ENCODE measurements around the gene MYL2. TPM values are rescaled to one million over a fixed set of nuclear protein-coding genes. Genes with fewer than 3 reads are reported as not detected.

The MYL2 gene
- polyA plus RNA-seq, 1 donor from 2014 or later, result not detected

- H3K4me2 ChIP-seq (ENCODE audit: low read length), result no peak overlapping the region
Measured at GRCh38 chr12:110861729-110862128, 58.6 kb downstream of the MYL2 start.

More at GRCh38 chr12:110861729-110862128, 58.6 kb downstream of the MYL2 start:
- no peak overlapping the region for H2AFZ ChIP-seq (ENCODE audit: low read depth, low read length)
- H3F3A ChIP-seq (ENCODE audit: insufficient read depth, low read length, poor library complexity, severe bottlenecking), result no peaks in the 10 kb centered on the region
- H3K36me3 ChIP-seq (ENCODE audit: insufficient read depth, low read length), result no peaks in the 10 kb centered on the region
- H3K4me3 ChIP-seq (ENCODE audit: low read length), result no peak overlapping the region
- no peaks in the 10 kb centered on the region for H4K20me1 ChIP-seq (ENCODE audit: insufficient read depth)
- no peak overlapping the region for H3K9ac ChIP-seq (ENCODE audit: low read length)
- no peak for TF ChIP-seq TAF1 (IDR thresholded peaks at IDR 0.05; ENCODE audit: low read depth)
- no peak for TF ChIP-seq CTCF (IDR thresholded peaks at IDR 0.05; ENCODE audit: poor library complexity, severe bottlenecking)
- no peak for TF ChIP-seq RAD21 (conservative IDR thresholded peaks at IDR 0.05)
- H3K9me2 ChIP-seq (ENCODE audit: insufficient read depth, low read length), result no peaks in the 10 kb centered on the region
- no peaks in the 10 kb centered on the region for H3K9me3 ChIP-seq (ENCODE audit: low read length)
- no peaks in the 10 kb centered on the region for H3K79me2 ChIP-seq (replicated peaks; ENCODE audit: insufficient read depth, low read length)
- H3K27ac ChIP-seq (ENCODE audit: low read length), result no peak overlapping the region
- H3K27me3 ChIP-seq (ENCODE audit: insufficient read depth, low read depth, low read length), result no peaks in the 10 kb centered on the region

Other genes starting within 250 kb of the MYL2 start
- gene HVCN1, start 231.5 kb downstream of the MYL2 start, polyA plus RNA-seq, result not detected in 2 replicates
- gene PPP1CC, start 177.7 kb downstream of the MYL2 start, polyA plus RNA-seq, result 158 and 188 TPM in 2 replicates
- not detected in 2 replicates for gene CCDC63, start 73.6 kb downstream of the MYL2 start, polyA plus RNA-seq
- 2.3 and 3.3 TPM in 2 replicates for gene CUX2, start 113.6 kb upstream of the MYL2 start, polyA plus RNA-seq

Measured in neural cell (in vitro differentiated cells).